ENCODE data around the gene CLK2.

DNA sequence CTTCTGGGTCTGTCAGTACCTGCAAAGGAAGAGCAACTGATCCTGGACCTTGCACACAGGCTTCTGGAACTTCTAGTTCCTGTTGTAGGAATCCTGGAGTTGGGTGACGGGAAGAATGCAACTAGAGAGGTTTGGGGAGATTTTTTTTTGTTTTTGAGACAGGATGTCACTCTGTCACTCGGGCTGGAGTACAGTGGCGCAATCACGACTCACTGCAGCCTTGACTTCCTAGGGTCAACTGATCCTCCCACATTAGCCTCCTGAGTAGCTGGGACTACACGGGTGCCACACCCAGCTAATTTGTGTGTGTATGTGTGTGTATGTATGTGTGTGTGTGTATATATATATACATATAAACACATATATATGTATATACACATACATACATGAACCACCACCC, 36.9 kb downstream of the CLK2 start:
- TF ChIP-seq NR2F1 (CRISPR knock-in tag; IDR thresholded peaks at IDR 0.05) (no peak), ZNF672 (CRISPR knock-in tag; IDR thresholded peaks at IDR 0.05) (no peak), RAD21 (CRISPR knock-in tag; IDR thresholded peaks at IDR 0.05) (no peak)

All from HepG2 (cell line).